Measurements from ENCODE around the gene LSAMP.
"Not testable (repeated sequence)": the region's sequence is repeated elsewhere in the genome, so short reads cannot be mapped to it uniquely, and the experiment has no call there.

LSAMP gene

DNA sequence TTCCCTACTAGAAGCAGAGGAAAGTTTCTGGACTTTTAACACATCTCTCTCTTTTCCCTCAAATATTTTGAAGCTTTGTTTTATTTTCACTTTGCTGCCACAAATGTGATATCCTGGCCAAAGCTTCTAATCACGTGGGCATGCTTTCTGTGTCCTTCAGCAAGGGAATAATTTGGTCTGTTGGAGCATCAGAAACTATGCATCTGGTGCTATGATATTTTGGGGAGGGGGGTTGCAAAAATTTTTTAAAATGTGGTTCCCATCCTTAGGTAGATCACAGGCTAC lies 567.7 kb downstream of the LSAMP start:
- DNase-seq = peak in 2 of 14 donors; percentile 6 to 46

DNA sequence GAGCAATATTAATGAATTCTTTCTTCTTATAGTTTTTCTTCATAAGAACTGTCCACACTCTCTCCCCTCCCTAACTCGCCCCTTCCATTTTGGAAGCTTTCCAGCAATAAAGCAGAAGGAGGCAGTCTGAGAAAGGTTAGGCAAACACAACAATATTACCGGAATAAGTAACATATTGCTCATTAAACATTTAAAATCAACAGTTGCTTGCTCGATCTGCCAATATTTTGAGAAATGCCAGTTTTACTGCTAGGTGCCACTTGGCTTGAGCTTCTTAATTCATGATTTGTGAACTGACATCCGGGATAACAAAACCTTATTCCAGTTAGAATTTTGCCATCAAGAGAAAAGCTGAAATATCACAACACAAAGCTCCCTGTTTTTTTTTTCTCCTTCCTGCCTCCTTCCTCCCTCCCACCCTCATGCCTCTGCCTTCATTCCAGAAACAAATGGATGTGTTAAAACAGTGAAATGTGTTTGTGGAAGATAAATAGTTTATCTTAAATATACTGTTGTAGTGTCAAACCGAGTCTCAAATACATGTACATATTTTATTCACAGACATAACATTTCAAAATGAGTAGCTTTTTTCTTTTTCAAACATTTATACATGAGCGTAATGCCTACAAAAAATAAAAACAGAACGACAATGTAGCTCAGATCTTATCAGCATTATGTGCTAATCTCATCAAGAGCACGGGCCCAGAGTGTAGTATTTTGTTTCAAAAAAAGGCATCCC lies 568.2 kb downstream of the LSAMP start:
- peak in 1 of 14 donors; percentile 49 for DNase-seq

DNA sequence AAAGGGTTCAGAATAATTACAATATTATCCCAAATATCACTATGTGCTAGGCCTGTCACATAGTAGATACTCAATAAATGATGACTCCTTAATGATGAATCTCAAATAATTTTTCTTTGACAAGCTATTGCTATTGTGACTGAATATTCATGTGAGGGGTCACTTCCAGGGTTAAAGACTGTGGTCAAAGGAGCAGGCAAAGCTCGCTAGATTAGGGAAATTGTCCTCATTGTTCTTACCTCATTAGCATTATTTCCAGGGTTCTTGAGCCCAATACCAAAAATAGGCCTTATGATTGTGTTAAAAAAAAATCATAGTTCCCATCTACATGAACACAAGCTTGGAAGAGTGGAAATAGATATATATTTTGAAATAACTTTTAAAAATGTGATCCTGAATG lies 569.8 kb downstream of the LSAMP start:
- no peak for DNase-seq

DNA sequence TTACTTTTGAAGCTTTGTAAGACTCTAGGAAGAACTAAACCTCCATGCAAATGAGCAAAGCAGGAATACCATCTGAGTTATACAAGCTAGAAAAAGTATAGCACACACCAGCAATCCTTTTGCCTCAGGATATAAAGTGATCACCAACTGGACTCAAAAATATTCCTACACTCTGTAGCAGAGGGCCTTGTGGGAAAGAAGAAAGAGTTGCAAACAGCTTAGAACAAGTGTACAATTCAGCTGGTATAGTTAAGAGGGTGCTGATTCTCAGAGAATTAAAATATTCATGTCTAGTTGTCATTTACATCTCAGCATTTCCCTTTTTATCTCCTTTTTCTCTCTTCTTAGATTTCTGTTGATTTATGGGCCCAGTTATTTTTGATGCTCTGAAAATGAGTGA lies 573.6 kb downstream of the LSAMP start:
- no peak for DNase-seq

DNA sequence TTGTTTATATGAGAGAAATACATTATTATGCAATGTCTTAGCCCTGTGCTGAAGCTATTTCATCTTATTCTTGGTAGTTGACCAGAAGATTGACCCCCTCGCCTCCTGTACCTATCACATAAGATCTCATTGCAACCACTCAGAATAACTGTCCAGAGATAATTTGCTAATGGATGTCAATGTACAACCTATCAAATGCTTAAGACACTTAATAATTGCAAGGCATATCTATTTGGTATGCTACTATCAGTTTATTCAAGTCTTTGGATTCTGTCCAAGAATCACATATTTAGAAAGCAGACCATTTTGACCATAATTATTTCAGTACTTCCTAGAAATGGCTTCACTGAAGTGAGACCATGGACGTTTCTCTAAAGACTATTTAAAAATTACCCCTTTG lies 580.4 kb downstream of the LSAMP start:
- no peak for DNase-seq

DNA sequence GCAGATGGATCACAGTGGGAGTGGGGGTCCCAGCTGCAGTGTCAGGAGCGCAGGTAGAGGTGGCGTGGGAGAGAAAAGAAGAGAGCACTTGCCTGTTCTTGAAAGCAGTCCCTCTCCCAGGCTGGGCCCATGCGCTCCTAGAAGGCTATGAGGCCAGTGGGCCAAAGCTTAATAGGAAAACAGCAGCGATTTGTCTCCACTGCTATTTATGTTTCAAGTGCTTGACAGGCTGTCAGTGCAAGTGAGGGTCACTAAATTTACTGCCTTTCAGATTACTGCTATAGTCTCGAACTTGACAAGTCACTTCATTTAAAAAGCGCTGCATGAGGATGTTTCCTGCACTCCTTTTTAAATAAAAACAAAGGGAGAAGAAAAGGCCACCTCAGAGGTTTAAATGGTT lies 582.4 kb downstream of the LSAMP start:
- no peak for DNase-seq

DNA sequence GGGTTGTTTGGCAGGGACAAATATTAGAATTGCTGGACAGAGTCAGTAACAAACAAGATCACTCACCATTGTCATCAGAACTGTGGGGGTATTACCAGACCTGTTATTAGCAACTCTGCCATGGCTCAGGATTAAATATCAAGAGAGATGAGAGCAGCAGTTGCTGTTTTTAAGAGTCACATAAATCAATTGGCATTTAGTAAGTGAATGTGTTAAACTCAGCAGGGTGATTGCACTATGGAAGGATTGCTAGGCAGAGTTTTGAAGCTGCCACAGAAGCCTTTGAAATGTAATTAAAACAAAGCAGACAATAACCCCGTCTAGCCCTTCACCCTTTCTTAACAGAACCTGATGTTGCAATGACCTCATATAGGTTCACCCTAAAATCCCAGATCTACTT lies 583.2 kb downstream of the LSAMP start:
- no peak for DNase-seq

DNA sequence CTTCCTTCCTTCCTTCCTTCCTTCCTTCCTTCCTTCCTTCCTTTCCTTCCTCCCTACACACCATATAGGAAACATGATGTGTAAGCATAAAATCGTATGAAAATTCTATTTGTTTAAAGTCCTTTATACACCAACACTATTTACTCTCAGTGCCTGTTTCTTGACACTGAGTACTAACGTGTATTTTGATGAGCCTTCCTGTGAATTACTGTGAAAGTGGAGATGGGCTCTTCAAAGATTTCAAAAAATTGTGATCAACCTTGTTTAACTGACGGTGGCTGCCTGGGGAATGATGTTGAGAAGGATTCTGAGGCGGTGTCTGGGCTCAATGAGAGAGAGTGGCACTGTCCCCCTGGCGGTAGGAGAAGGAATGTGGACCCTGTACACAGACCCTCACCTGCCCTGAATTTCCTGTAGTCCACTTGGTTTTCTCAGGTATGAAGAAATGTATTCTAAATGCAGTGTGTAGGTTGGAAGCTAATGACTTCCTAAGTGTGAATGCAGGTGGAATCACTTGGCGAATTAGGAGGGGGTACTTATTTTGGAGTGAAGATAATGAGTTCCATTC lies 584.0 kb downstream of the LSAMP start:
- no peak for DNase-seq

DNA sequence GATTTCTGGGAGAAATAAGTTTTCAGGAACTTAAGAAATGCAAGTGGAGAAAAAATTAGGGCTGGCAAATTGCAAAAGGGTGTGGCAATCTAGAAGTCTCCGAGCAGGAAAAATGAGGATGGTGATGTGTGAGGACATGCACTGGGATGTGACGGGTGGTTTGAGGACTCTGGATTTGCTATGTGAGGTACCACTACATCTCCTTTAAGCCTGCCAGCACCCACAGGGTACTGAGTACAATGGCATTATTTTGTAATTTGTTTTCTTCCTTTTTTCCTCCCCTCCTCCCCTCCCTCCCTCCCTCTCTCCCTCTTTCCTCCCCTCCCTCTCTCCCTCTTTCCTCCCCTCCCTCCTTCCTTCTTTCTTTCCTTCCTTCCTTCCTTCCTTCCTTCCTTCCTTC lies 584.5 kb downstream of the LSAMP start:
- DNase-seq = no peak

DNA sequence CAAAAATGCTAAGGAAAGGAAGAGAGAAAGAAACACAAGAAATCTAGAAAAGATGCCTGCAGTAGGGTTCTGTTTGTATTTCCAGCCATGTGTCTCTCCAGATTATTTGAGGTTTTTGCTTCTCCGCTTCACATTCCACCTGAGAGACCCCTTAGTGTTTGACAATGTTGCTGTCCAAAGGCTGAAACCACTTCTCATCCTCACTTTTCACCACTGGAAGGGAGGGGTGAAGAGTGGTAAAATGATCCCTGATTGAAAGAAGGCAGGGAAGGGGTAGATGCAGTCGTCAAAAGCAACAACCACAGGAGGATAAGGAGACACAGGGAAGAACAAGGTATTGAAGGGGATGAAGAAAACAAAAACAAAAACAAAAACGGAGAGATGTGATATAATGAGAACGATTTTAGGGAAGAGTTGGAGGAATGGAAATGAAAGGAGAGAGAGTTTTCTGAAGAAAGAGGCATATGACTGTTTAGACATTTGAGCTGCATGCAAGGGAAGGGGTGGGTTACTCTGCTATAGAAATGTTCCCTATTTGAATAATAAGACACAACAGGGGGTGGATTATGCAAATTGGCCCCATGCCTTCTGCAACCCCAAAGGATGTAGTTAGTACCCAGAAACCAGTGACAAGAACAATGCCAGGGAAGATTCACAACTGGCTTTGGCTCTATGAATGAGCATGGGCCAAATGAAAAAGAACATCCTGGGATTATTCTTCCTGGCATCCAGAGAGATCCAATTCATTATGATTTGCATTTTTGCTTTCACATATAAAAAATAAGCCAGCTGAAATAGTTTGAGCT lies 586.1 kb downstream of the LSAMP start:
- peak in 1 of 14 donors; percentile 37 for DNase-seq

DNA sequence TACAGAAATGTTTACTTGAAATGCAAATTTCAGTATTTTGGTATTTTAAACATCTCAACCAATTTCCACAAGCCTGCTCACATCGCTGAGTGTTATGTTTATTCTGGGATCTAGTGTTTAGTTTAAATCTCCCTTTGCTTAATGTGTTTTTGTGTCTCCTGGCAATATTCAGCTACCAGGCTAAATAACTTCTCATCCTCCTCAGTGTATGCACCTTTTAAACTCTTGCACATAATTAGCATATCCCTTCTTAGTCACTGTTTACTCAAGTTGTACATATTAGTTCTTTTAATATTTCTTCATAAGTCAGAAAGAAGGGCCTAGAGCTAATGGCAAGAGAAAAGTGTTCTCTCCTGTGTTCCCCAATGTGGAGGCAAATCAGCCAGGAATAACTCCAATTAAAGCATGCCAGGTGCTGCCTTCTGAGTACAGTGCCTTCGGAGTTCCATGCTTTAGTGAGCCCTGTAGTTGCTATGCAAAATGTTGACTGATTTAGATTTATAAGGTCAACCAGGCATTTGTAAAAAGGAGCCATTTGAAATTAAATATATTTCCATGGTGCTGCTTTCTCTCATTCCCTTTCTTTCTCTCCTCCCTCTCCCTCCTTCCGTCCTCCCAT lies 587.7 kb downstream of the LSAMP start:
- DNase-seq = peak in 1 of 14 donors; percentile 44

DNA sequence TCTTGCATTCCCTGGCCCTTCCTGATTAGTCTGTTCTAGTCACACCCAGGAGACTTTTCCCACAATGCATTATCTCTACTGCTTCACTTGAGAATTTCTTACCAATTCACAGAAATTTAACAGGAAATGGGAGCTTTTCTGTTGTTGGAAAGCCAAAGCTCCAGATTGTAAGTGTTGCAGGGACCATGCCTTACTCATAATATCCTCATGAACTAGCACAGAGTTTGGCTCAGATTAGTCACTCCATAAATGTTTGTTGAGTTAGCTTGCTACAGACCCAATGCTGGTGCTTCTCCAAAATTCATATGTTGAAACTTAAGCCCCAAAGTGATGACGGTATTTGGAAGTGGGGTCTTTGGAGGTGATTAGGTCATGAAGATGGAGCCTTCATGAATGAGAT lies 589.4 kb downstream of the LSAMP start:
- DNase-seq = no peak

DNA sequence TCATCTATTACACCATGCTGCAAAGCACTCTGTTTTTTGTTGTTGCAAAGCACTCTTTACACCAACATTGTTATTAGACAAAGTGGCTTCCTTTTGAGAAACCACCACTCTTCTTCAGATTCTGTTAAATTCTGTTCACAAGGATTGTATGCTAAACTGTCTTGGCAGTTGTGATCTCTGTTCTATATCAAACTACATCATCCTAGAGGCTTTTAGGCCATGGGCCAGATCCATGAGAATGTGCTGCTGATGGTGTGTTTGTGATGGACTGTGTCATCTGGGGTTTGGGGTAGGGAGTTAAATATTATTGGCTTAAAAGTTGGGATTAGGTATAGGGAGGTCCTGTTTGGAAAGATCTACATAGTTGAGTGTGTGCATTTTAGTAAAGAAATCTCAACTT lies 592.2 kb downstream of the LSAMP start:
- no peak for DNase-seq

DNA sequence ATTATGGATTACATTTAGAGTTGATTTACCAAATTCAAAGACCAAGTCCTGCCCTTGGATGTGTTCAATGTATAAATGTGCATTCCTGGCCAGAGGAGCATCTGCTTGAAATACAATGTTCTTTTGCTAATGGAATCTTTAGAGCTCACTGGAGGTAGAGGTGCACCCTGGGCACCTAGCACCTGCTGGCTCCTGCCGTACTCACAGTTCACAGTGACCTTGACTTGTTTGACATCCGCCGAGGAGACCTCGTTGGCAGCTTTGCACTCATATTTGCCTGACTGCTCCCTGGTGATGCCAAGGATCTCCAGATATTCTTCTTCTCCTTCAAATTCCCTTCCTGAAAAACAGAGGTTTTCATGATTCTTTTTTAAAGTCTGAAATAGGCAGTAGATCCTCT lies 593.0 kb downstream of the LSAMP start:
- no peak for DNase-seq

DNA sequence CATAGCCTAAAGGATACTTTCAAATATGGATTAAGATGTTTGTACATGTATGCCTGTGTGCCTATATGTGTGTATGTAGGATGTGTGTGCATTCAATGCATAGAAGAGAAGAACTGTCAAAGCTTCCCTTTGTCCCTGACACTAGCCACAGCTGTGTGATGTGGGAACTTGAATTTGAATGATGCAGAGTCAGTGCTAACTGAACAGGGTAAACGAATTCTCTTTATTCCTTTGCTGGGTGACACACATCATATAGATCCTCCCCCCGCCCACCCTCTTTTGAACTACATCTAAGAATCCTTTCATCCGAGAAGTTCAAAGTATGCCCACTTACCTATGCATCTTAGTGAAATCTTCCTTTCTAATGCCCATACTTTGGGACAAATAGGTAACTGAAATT lies 593.7 kb downstream of the LSAMP start:
- no peak for DNase-seq

DNA sequence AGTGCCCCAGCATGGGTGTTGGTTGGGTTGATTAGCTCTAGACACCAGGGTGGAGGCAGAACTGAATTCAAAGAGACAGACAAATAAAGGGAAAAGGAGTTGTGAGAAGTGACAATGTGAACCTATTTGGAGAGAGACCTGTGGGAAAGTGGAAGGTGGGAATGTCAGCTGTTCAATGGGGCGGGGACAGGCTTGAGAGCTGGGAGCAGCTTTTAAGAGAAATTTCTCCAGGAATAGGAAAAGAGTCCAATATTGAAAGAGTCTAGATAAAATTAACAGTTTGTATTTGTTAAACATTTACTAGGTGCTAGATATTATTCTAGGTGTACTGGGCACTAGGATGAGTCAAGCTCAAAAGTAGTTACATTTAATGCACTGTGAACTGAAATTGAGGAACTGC lies 596.6 kb downstream of the LSAMP start:
- DNase-seq = no peak

DNA sequence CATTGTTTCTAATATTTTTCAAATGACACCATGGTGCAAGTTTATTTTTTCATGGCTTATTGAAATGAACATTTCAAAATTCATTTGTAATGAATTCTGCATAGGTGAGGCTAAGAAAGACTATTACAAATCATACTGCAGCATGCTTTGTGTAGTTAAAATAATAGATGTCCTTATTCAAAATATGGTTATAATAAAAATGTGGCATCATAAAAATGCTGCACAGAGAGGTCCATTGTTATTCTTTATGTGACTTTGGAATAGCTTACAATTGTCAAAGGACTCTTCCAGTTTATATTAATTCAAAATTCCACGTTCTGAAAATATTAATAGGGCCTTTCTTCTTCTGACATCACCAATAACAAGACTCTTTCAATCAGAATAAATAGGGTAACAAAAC lies 599.3 kb downstream of the LSAMP start:
- no peak for DNase-seq

DNA sequence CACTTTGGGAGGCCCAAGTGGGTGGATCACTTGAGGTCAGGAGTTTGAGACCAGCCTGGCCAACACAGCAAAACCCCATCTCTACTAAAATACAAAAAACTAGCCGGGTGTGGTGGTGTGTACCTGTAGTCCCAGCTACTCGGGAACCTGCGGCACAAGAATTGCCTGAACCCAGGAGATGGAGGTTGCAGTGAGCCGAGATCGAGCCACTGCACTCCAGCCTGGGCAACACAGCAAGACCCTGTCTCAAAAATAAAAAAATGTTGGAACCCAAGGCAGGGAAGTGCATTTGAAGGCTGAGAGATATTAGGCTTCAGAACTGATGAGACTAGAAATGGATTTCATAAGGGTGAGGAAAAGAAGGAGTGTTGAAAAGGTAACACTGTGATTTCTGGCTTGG lies 600.6 kb downstream of the LSAMP start:
- not testable (repeated sequence) for DNase-seq

DNA sequence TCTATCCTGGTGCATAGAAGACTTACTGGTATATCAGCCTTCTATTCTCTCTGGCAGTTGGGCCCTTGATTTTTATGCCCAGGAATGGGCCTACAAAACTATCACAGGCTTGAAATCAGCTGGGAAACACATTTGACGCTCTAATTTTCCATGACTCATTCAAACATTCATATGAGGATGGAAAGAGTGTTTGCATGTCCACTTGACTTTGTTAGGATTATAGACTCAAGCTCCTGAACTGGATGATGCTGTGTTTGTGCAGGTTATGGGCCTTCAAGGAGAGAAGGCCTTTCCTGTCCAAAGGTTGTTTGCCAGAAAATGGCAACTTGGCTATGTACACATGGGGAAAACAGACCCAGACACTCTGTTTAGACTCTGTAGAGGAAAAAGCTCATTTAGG lies 602.1 kb downstream of the LSAMP start:
- DNase-seq = no peak

DNA sequence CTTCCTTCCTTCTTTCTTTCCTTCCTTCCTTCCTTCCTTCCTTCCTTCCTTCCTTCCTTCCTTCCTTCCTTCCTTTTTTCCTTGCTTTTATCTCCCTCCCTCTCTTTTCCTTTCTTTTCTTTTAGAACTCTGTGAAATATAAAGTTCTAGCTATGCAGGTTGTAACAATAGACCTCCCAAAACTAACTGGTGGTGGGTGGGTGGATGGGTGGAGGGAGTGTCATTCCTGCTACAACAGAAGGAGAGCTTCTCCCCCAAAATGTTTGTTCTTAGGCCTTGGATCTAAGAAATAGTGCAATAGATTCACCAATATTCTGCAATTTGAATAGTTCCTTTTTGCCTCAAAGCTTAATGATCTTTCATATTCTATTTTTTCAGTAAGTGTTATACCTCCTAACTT lies 606.0 kb downstream of the LSAMP start:
- no peak for DNase-seq

DNA sequence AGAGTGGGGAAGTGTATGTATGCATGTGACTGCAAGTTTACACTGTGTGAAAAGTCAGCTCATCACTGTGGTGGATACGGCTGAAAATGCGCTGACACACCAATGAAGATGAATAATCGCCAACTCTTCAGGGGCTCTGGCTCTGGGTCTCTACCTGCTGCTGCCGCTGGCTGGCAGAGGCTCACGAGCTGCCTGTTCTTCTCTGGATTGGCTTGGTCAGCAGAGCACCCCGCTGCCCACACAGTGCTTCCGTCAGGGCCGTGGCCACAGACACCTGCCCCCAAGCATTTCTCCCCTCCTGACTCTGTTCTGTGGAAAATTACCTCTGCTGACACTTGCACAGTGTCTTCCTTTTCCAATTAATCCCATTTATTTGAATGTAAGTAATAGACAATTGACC lies 606.5 kb downstream of the LSAMP start:
- peak in 1 of 14 donors; percentile 75 for DNase-seq

DNA sequence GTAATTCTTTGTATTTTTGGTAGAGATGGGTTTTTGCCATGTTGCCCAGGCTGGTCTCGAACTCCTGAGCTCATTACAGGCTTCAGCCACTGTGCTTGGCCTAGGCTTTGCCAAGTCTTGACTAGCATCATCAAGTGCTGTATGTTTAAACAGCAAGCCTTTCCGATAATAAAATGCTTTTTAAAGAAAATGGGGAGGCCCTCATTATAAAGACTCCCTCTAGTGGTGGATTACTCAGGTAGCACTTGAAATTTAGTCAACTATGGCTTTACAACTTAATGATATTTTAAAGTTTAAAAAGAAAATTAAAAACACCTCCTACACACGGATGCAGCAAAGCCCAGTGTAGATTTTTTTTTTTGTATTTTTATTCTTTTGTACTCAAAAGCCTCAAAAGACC lies 608.3 kb downstream of the LSAMP start:
- DNase-seq = no peak

DNA sequence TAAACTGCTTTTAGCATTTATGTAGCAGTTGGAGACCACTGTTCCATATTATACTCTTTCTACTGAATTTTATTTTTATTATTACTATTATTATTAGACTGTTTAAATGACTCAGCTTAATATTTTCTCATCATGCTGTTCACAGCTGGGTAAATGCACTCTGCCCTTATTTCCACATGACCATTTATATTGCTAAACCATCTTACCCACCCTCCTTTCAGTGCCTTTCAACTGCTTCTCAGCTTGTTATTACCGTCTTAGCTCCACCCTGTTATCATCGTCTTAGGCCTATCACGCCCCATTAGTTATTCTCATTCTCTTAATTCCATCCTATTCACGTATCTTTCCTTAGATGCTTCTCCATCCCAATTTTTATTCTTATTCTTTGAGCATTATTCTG lies 609.3 kb downstream of the LSAMP start:
- no peak for DNase-seq

DNA sequence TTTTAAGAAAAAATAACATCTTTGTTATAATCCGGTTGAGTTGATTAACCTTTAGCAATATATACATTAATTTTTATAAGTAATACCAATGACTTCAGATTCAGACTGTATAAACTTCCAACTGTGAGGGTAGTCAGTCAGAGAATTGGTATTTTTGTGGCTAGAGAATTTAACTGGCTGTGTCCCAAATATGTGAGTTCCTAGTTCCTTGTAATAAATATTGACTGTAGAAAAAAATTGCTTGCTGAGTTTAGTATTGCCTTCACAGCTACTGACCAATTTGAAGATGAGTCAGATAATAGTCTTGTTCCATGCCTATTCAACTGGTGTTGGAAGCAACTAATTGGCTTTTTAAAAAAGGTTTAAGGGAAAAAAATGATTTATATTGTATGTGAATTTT lies 611.2 kb downstream of the LSAMP start:
- DNase-seq = no peak
